GM04504 (cell line): Measurements from ENCODE around the gene SH3GL2.

ENCODE experiments used
- DNase-seq: peaks from one replicate; pipeline ENCODE4 v3.0.0-alpha.2; 2012; ENCODE audit warnings: low read depth

SH3GL2 gene

GRCh38 chr9:17813798-17814197, 234.9 kb downstream of the SH3GL2 start:
- DNase-seq = no peak

- no peak for DNase-seq
Observed at GRCh38 chr9:17816431-17817027, 237.7 kb downstream of the SH3GL2 start.

- no peak for DNase-seq
Observed at GRCh38 chr9:17824191-17824590, 245.3 kb downstream of the SH3GL2 start.

GRCh38 chr9:17824616-17825264, 245.9 kb downstream of the SH3GL2 start:
- no peak for DNase-seq

- DNase-seq = no peak
Observed at GRCh38 chr9:17825265-17825659, 246.4 kb downstream of the SH3GL2 start.

GRCh38 chr9:17829064-17829463, 250.2 kb downstream of the SH3GL2 start:
- no peak for DNase-seq

GRCh38 chr9:17829812-17830385, 251.0 kb downstream of the SH3GL2 start:
- DNase-seq = no peak

GRCh38 chr9:17832812-17833211, 253.9 kb downstream of the SH3GL2 start:
- DNase-seq = no peak

- DNase-seq = no peak
Observed at GRCh38 chr9:17833846-17834245, 255.0 kb downstream of the SH3GL2 start.

GRCh38 chr9:17837965-17838364, 259.1 kb downstream of the SH3GL2 start:
- no peak for DNase-seq

- no peak for DNase-seq
Observed at GRCh38 chr9:17839776-17840175, 260.9 kb downstream of the SH3GL2 start.

GRCh38 chr9:17843236-17843635, 264.4 kb downstream of the SH3GL2 start:
- DNase-seq = no peak
